ENCODE results near the gene MDH2. TPM values are rescaled to one million over a fixed set of nuclear protein-coding genes. Genes with fewer than 3 reads are reported as not detected.
"Not testable (repeated sequence)": the region's sequence is repeated elsewhere in the genome, so short reads cannot be mapped to it uniquely, and the experiment has no call there.

The MDH2 gene
- total and polyA plus RNA-seq, 10 of the 15 experiments (the other 5 are each of a cell fraction or from before 2014, with no cell fraction given): 106 to 530 (median 202) TPM

- H3K36me3 ChIP-seq (ENCODE audit: control insufficient read depth in 2 of 2, insufficient read depth in 2 of 2, low read length in 1 of 2); BruUV-seq (replicated peaks); ATAC-seq; SMC1A ChIA-PET (ENCODE audit: uncharacterized antibody, unreplicated experiment); H3K27me3 ChIP-seq (replicated peaks in 1 of 2; ENCODE audit: control insufficient read depth in 2 of 2, insufficient read depth in 2 of 2, low read length in 1 of 2); H2AFZ ChIP-seq (ENCODE audit: control insufficient read depth, low read depth, low read length); POLR2A ChIA-PET; H3K9ac ChIP-seq (ENCODE audit: control insufficient read depth, insufficient read depth, low read length); H3K79me2 ChIP-seq (ENCODE audit: control insufficient read depth, insufficient read depth, low read length); H4K20me1 ChIP-seq (ENCODE audit: control insufficient read depth, insufficient read depth); H3K4me1 ChIP-seq (ENCODE audit: control insufficient read depth, insufficient read depth, low read length); RAD21 ChIA-PET (ENCODE audit: unreplicated experiment); H3K9me3 ChIP-seq (replicated peaks; ENCODE audit: control insufficient read depth, insufficient read depth, low read length); in situ Hi-C loops (cut with MboI); H3K27ac ChIP-seq (ENCODE audit: control insufficient read depth, insufficient read depth); H3K4me2 ChIP-seq (ENCODE audit: control insufficient read depth, insufficient read depth); CTCF ChIA-PET; FAIRE-seq; DNase-seq (ENCODE audit: low read depth, low spot score); H3K4me3 ChIP-seq; intact Hi-C loops (cut with micrococcal nuclease; ENCODE audit: unreplicated experiment): not testable (repeated sequence)
- WGBS (ENCODE audit: insufficient coverage, insufficient replicate concordance, low lambda C conversion rate, missing lambda C conversion rate): 18% methylated on average over 1 of the region's 1 CpG
These were observed 66.8 kb downstream of the MDH2 start for GRCh38 chr7:76114742-76115141.

Small RNA genes within 50 kb of the gene (small RNA-seq; reads per million reads assigned to genes)
- gene RNU6-863P: not detected

Other genes starting within 250 kb of the MDH2 start
- not detected in 2 replicates for gene CCL24, start 234.3 kb upstream of the MDH2 start, total RNA-seq (2014; rRNA removed)
- gene CCL24, start 234.3 kb upstream of the MDH2 start, total RNA-seq (2014; rRNA removed; fragmentation: Illumina TruSeq; extraction: Trizol): not detected in 2 replicates
- gene CCL24, start 234.3 kb upstream of the MDH2 start, total RNA-seq (2021): not detected in 2 replicates
- not detected in 2 replicates for gene CCL24, start 234.3 kb upstream of the MDH2 start, polyA plus RNA-seq (2011; rRNA removed)
- gene CCL24, start 234.3 kb upstream of the MDH2 start, polyA plus RNA-seq (2014; fragmentation: Illumina TruSeq; extraction: Trizol): not detected in 2 replicates
- gene CCL24, start 234.3 kb upstream of the MDH2 start, polyA plus RNA-seq (2014; fragmentation: Nextera tagmentation; extraction: Ambion mirVana): not detected
- gene CCL24, start 234.3 kb upstream of the MDH2 start, polyA plus RNA-seq (2014; rRNA removed): 0.28 TPM in 1 of 2 replicates, not detected in the other
- gene CCL24, start 234.3 kb upstream of the MDH2 start, polyA plus RNA-seq (2016; fragmentation: Nextera tagmentation; extraction: Ambion mirVana): not detected
- gene RHBDD2, start 169.1 kb upstream of the MDH2 start, total RNA-seq (2014; rRNA removed): 23.6 and 23.8 TPM in 2 replicates
- 6.7 and 8.8 TPM in 2 replicates for gene RHBDD2, start 169.1 kb upstream of the MDH2 start, total RNA-seq (2014; rRNA removed; fragmentation: Illumina TruSeq; extraction: Trizol)
- gene RHBDD2, start 169.1 kb upstream of the MDH2 start, total RNA-seq (2021): 22.6 and 25.7 TPM in 2 replicates
- gene RHBDD2, start 169.1 kb upstream of the MDH2 start, polyA plus RNA-seq (2011; rRNA removed): 4.9 and 14.5 TPM in 2 replicates
- 7.0 and 13.1 TPM in 2 replicates for gene RHBDD2, start 169.1 kb upstream of the MDH2 start, polyA plus RNA-seq (2014; fragmentation: Illumina TruSeq; extraction: Trizol)
- gene RHBDD2, start 169.1 kb upstream of the MDH2 start, polyA plus RNA-seq (2014; fragmentation: Nextera tagmentation; extraction: Ambion mirVana): 1 to 10 TPM; 3.9 to 7.4 TPM
- 19.3 and 21.1 TPM in 2 replicates for gene RHBDD2, start 169.1 kb upstream of the MDH2 start, polyA plus RNA-seq (2014; rRNA removed)
- gene RHBDD2, start 169.1 kb upstream of the MDH2 start, polyA plus RNA-seq (2016; fragmentation: Nextera tagmentation; extraction: Ambion mirVana): 10 to 100 TPM; 31.5 to 39.8 TPM
- gene POR, start 133.0 kb upstream of the MDH2 start, total RNA-seq (2014; rRNA removed): 67.6 and 75.5 TPM in 2 replicates
- gene POR, start 133.0 kb upstream of the MDH2 start, total RNA-seq (2014; rRNA removed; fragmentation: Illumina TruSeq; extraction: Trizol): 15.3 and 16.2 TPM in 2 replicates
- gene POR, start 133.0 kb upstream of the MDH2 start, total RNA-seq (2021): 72.2 and 75.8 TPM in 2 replicates
- gene POR, start 133.0 kb upstream of the MDH2 start, polyA plus RNA-seq (2011; rRNA removed): 7.9 and 16.0 TPM in 2 replicates
- 27.0 and 33.7 TPM in 2 replicates for gene POR, start 133.0 kb upstream of the MDH2 start, polyA plus RNA-seq (2014; fragmentation: Illumina TruSeq; extraction: Trizol)
- gene POR, start 133.0 kb upstream of the MDH2 start, polyA plus RNA-seq (2014; fragmentation: Nextera tagmentation; extraction: Ambion mirVana): 1 to 10 TPM; 2.2 to 8.2 TPM
- gene POR, start 133.0 kb upstream of the MDH2 start, polyA plus RNA-seq (2014; rRNA removed): 38.1 and 45.2 TPM in 2 replicates
- 10 to 100 TPM; 55.7 to 59.0 TPM for gene POR, start 133.0 kb upstream of the MDH2 start, polyA plus RNA-seq (2016; fragmentation: Nextera tagmentation; extraction: Ambion mirVana)
- gene TMEM120A, start 53.5 kb upstream of the MDH2 start, total RNA-seq (2014; rRNA removed): 11.7 and 12.7 TPM in 2 replicates
- gene TMEM120A, start 53.5 kb upstream of the MDH2 start, total RNA-seq (2014; rRNA removed; fragmentation: Illumina TruSeq; extraction: Trizol): 9.1 and 10.8 TPM in 2 replicates
- 18.1 and 21.2 TPM in 2 replicates for gene TMEM120A, start 53.5 kb upstream of the MDH2 start, total RNA-seq (2021)
- 65.5 and 86.6 TPM in 2 replicates for gene TMEM120A, start 53.5 kb upstream of the MDH2 start, polyA plus RNA-seq (2011; rRNA removed)
- 17.1 and 18.7 TPM in 2 replicates for gene TMEM120A, start 53.5 kb upstream of the MDH2 start, polyA plus RNA-seq (2014; fragmentation: Illumina TruSeq; extraction: Trizol)
- gene TMEM120A, start 53.5 kb upstream of the MDH2 start, polyA plus RNA-seq (2014; fragmentation: Nextera tagmentation; extraction: Ambion mirVana): 1 to 10 TPM in 1 of 2 experiments, under 1 TPM in 1; 0.43 to 3.7 TPM
- 26.2 and 27.6 TPM in 2 replicates for gene TMEM120A, start 53.5 kb upstream of the MDH2 start, polyA plus RNA-seq (2014; rRNA removed)
- gene TMEM120A, start 53.5 kb upstream of the MDH2 start, polyA plus RNA-seq (2016; fragmentation: Nextera tagmentation; extraction: Ambion mirVana): 10 to 100 TPM; 20.0 to 25.0 TPM
- gene STYXL1, start 106 bp upstream of the MDH2 start, total RNA-seq (2014; rRNA removed): 40.2 and 43.4 TPM in 2 replicates
- 38.0 and 38.8 TPM in 2 replicates for gene STYXL1, start 106 bp upstream of the MDH2 start, total RNA-seq (2014; rRNA removed; fragmentation: Illumina TruSeq; extraction: Trizol)
- 25.6 and 29.3 TPM in 2 replicates for gene STYXL1, start 106 bp upstream of the MDH2 start, total RNA-seq (2021)
- gene STYXL1, start 106 bp upstream of the MDH2 start, polyA plus RNA-seq (2011; rRNA removed): 23.8 and 34.6 TPM in 2 replicates
- 44.3 and 58.3 TPM in 2 replicates for gene STYXL1, start 106 bp upstream of the MDH2 start, polyA plus RNA-seq (2014; fragmentation: Illumina TruSeq; extraction: Trizol)
- gene STYXL1, start 106 bp upstream of the MDH2 start, polyA plus RNA-seq (2014; fragmentation: Nextera tagmentation; extraction: Ambion mirVana): 10 to 100 TPM; 18.4 to 33.3 TPM
- 39.7 and 46.7 TPM in 2 replicates for gene STYXL1, start 106 bp upstream of the MDH2 start, polyA plus RNA-seq (2014; rRNA removed)
- 10 to 100 TPM; 61.4 to 65.9 TPM for gene STYXL1, start 106 bp upstream of the MDH2 start, polyA plus RNA-seq (2016; fragmentation: Nextera tagmentation; extraction: Ambion mirVana)
- not detected in 2 replicates for gene SRRM3, start 153.8 kb downstream of the MDH2 start, total RNA-seq (2014; rRNA removed)
- gene SRRM3, start 153.8 kb downstream of the MDH2 start, total RNA-seq (2014; rRNA removed; fragmentation: Illumina TruSeq; extraction: Trizol): not detected in 2 replicates
- gene SRRM3, start 153.8 kb downstream of the MDH2 start, total RNA-seq (2021): 0.15 and 0.19 TPM in 2 replicates
- 0.03 TPM in 1 of 2 replicates, not detected in the other for gene SRRM3, start 153.8 kb downstream of the MDH2 start, polyA plus RNA-seq (2011; rRNA removed)
- gene SRRM3, start 153.8 kb downstream of the MDH2 start, polyA plus RNA-seq (2014; fragmentation: Illumina TruSeq; extraction: Trizol): 0.03 TPM in 1 of 2 replicates, not detected in the other
- gene SRRM3, start 153.8 kb downstream of the MDH2 start, polyA plus RNA-seq (2014; fragmentation: Nextera tagmentation; extraction: Ambion mirVana): not detected
- not detected in 2 replicates for gene SRRM3, start 153.8 kb downstream of the MDH2 start, polyA plus RNA-seq (2014; rRNA removed)
- under 1 TPM in 1 of 2 experiments, not detected in 1; 0.06 TPM for gene SRRM3, start 153.8 kb downstream of the MDH2 start, polyA plus RNA-seq (2016; fragmentation: Nextera tagmentation; extraction: Ambion mirVana)